Lung microvascular endothelial cell (primary cell): ENCODE data around the gene CLEC16A. TPM values are rescaled to one million over a fixed set of nuclear protein-coding genes. Genes with fewer than 3 reads are reported as not detected.

ENCODE experiments used
- DNase-seq, 2 donors: peaks; one replicate each; pipeline versions ENCODE4 v3.0.0 to v3.0.0-alpha.2; 2010; ENCODE audit warnings: low read depth in 2 of 2
- total RNA-seq: library from RNA; depleted of rRNA; stranded (reverse); fragments of >200 nt; gene quantifications from 2 replicates; pipeline ENCODE4 v1.2.1, GENCODE V29; 2014

Gene CLEC16A
- total RNA-seq, 1 donor from 2014 or later: 23.4 TPM

- DNase-seq: peak in 1 of 2 donors; percentile 74
These were observed 211.0 kb downstream of the CLEC16A start for GRCh38 chr16:11155284-11155806.

GRCh38 chr16:11156401-11156800, 212.0 kb downstream of the CLEC16A start:
- DNase-seq: no peak

GRCh38 chr16:11157143-11157542, 212.8 kb downstream of the CLEC16A start:
- no peak for DNase-seq

GRCh38 chr16:11158018-11158417, 213.7 kb downstream of the CLEC16A start:
- no peak for DNase-seq

- DNase-seq: no peak
These were observed 214.9 kb downstream of the CLEC16A start for GRCh38 chr16:11159282-11159681.

GRCh38 chr16:11160676-11161115, 216.3 kb downstream of the CLEC16A start:
- no peak for DNase-seq

- DNase-seq: no peak
These were observed 217.1 kb downstream of the CLEC16A start for GRCh38 chr16:11161439-11161838.

GRCh38 chr16:11161974-11162373, 217.6 kb downstream of the CLEC16A start:
- no peak for DNase-seq

GRCh38 chr16:11162586-11163268, 218.4 kb downstream of the CLEC16A start:
- DNase-seq: no peak

- no peak for DNase-seq
These were observed 219.4 kb downstream of the CLEC16A start for GRCh38 chr16:11163761-11164261.

GRCh38 chr16:11164482-11165270, 220.3 kb downstream of the CLEC16A start:
- no peak for DNase-seq

GRCh38 chr16:11165349-11165748, 221.0 kb downstream of the CLEC16A start:
- no peak for DNase-seq

- DNase-seq: no peak
These were observed 221.7 kb downstream of the CLEC16A start for GRCh38 chr16:11165894-11166665.

GRCh38 chr16:11167581-11167980, 223.2 kb downstream of the CLEC16A start:
- DNase-seq: no peak

- DNase-seq: no peak
These were observed 224.2 kb downstream of the CLEC16A start for GRCh38 chr16:11168386-11169051.

- DNase-seq: no peak
These were observed 225.3 kb downstream of the CLEC16A start for GRCh38 chr16:11169641-11170040.

GRCh38 chr16:11170201-11170600, 225.8 kb downstream of the CLEC16A start:
- no peak for DNase-seq

GRCh38 chr16:11170696-11171447, 226.5 kb downstream of the CLEC16A start:
- DNase-seq: no peak

- DNase-seq: no peak
These were observed 227.0 kb downstream of the CLEC16A start for GRCh38 chr16:11171448-11171709.

GRCh38 chr16:11171757-11172299, 227.5 kb downstream of the CLEC16A start:
- no peak for DNase-seq
